GM18498 (cell line): Measurements from ENCODE around the gene ATXN2.

Experiments
- ATAC-seq: cut with Tn5 transposase; IDR thresholded peaks from one replicate; pipeline ENCODE4 v1.9.1; 2021; ENCODE audit warnings: mild to moderate bottlenecking, moderate library complexity; ENCODE audit not compliant: unreplicated experiment

Gene ATXN2

GRCh38 chr12:111440631-111441030 lies 158.5 kb downstream of the ATXN2 start:
- no peak for ATAC-seq

GRCh38 chr12:111440152-111440551 lies 159.0 kb downstream of the ATXN2 start:
- no peak for ATAC-seq

DNA sequence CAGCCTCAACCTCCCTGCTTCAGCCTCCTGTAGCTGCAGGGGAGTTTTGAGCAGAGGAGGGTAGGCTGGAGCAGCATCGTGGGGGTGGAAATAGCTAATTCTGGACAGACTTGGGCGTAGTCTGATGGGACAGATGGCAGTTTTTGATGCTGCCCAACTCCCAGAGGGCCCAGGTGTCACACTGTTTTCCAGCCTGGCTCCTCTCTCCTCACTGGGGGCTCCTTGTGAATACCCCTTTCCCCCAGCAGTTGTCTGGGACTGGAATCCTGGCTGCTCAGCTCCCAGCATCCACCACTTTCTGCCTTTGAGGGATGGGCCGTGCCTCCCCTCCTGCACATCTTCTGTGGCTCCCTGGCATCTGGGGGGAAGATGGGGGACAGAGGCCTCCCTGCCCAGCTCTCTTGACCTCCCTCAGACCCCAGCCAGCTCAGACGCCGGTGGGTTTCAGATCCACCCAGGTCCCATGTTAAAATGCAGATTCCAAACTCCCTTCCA lies 159.4 kb downstream of the ATXN2 start:
- ATAC-seq, result no peak

DNA sequence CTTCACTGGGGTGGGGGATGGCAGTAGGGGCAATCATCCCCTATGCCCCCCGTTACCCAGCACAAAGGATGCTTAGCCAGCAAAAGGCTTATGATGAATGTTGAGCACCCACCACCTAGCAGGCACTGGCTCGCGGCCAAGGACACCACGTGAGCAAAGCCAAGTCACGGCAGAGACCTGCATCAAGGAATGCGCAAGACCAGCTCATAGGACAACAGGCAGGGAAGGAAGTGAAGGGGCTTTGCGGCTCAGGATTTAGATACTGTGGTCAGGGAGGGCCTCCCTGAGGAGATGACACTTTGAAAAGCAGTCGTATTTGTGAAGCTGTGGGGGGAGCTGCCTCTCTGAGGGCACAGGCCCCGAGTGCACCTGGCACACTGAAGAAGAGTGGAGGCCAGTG lies 160.6 kb downstream of the ATXN2 start:
- ATAC-seq, result no peak

- ATAC-seq, result no peak
These were observed 161.2 kb downstream of the ATXN2 start for GRCh38 chr12:111437816-111438454.

- ATAC-seq, result no peak
These were observed 162.3 kb downstream of the ATXN2 start for GRCh38 chr12:111436811-111437210.

DNA sequence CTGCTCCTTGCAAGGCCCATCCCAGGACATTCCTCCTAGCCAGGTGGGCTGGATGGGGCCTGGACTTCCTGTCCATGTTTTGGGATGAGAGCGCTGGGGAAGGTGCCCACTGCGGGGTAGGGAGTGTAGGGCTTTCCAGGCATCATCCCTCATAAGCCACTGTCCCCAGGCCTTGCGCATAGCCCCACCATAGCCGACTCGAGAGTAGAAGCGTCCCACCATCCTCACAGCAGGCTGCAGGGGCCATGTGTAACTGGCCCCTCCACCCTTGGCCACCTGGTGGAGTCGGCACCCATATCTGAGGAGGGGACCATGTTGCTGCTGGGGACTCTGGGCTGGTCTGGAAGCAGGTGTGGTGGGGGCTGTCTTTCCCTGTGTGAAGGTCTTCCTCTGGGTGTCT lies 162.8 kb downstream of the ATXN2 start:
- no peak for ATAC-seq

GRCh38 chr12:111435661-111436201 lies 163.4 kb downstream of the ATXN2 start:
- ATAC-seq, result no peak

DNA sequence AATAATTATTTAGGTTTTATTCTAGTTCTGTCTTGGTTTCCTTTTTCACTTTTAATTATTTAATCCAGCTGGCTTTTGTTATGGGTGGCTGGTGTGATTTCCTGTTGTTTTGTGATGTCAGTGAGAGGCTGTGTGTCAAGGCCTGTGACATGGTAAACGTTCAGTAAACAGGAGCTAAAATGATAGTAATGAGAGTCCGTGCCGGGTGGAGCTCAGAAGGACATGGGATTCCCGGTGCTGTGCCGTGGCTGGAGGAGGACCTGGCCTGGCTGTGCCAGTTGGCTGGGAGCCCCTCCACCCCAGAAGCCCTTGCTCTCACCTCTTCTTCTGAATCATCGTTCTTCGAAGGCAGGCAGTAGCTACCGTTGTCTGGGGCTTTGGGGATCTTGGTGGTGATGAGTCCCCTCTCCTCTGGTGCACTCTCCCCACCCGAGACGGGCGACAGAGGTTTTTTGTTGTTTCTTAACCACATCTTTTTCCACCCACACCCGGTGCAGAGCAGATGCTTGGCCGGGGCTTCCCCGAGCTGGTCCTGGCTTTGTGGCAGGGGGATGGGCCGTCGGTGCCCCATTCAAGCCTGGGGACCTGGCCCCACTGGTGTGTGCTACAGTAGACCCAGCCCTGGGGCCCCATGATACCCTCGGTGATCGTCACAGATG lies 164.3 kb downstream of the ATXN2 start:
- peak; percentile 72 for ATAC-seq

DNA sequence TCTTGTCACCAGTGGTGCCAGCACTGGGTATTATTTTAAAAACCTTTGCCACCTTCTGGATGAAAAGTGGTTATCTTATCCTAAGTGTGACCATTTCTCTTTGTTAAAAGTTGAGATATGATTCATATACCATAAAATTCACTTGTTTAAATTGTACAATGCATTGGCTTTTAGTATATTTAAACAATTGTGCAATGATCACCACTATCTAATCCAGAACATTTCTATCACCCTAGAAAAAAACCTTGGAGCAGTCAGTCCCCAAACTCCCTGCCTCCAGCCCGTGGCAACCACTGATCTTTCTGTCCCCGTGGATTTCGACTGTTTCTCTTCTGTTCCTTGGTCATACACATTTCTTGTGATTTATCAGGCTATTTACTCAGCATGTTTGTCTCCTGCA lies 165.1 kb downstream of the ATXN2 start:
- no peak for ATAC-seq

DNA sequence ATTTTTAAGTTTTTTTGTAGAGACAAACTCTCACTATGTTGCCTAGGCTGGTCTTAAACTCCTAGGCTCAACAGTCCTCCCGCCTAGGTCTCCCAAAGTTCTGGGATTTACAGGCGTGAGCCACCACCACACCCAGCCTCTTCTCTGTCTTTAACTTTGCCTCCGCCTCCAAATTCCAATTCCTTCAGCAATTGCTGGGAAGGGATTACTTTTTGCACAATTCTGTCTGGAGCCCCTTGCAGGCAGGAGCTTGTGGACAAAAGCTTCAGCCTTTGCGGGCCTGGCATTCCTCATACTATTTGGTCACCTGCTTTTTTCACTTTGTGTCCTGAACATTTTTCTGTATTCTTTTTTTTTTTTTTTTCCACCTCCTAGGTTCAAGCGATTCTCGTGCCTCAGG lies 167.3 kb downstream of the ATXN2 start:
- ATAC-seq, result no peak

- no peak for ATAC-seq
These were observed 168.4 kb downstream of the ATXN2 start for GRCh38 chr12:111430433-111431353.

- no peak for ATAC-seq
These were observed 169.2 kb downstream of the ATXN2 start for GRCh38 chr12:111429828-111430432.

GRCh38 chr12:111428728-111429175 lies 170.4 kb downstream of the ATXN2 start:
- ATAC-seq, result no peak

DNA sequence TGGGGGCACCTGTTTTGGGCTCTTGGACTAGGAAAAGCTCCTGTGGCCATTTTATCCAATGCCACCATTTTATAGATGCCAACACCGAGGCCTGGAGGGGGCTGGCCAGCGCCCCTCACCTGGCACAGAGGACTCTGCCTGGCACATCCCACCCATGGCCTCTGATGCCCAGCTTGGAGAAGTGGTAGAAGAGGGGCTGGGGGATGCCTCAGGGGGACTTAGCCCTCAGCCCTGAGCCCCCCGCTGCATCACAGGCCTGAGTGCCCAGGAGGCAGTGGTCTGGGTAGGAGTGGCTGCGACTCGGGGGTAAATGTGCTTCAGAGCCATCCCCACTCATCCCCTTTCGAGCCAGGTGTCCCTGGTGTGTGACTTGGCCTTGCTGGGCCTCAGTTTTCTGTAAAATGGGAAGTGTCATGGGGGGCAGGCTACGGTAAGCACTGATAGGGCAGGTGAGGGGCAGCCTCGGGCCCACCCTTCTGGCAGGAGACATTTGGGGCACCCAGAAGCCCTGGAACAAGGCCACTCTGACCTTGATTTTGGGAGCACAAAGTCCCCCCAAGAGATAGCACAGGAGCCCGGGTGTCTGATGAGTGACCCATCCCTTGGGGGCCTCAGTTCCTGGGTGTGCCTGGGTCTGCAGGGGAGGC lies 170.9 kb downstream of the ATXN2 start:
- no peak for ATAC-seq

DNA sequence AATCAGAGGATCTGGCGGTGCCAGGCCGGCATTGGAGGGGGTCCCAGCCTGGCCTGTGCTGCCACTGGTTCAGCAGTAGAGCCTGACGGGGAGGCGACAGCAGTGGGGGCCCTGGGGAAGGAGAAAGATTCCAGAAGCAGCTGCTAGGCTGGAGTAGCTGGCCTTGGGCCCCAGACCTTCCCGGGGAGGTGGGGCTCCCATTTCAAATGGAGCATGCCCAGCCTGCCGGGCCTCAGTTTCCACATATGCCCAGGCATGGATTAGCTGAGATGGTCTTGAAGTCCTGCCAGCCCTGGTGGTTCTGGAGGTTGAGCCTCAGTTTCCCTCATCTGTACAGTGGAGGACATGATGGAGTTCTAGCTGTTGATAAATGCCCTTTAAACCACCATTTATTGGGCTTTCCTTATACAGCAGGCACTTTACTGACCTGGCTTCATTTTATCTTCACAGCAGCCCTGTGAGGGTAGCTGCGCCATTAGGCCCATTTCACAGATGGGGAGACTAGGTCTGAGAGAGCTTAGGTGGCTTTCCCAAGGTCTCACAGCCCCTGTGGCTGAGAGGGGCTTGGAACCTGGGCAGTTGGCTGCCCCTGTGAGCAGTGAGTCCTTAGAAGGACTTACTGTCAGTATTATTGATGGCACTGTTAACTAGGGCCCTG lies 171.6 kb downstream of the ATXN2 start:
- ATAC-seq, result no peak

GRCh38 chr12:111426344-111427185 lies 172.6 kb downstream of the ATXN2 start:
- no peak for ATAC-seq

DNA sequence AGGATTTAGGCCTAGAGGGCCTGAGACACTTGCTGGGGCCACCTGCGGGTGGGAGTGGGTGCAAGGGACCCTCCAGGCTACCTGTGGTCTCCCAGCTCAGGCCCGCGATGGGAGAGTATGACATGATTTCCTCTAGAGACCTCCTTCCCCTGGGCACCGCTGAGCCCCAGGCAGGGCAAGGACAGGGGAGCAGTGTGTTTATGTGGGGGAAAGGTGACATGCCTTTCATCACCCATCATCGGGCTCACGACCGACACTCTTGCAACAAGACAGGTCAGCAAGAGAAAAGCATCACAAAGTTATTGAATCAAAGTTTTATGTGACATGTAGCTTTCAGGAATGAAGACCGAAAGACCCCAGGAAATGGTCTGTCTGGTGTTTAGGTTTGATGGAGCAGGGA lies 173.5 kb downstream of the ATXN2 start:
- no peak for ATAC-seq

DNA sequence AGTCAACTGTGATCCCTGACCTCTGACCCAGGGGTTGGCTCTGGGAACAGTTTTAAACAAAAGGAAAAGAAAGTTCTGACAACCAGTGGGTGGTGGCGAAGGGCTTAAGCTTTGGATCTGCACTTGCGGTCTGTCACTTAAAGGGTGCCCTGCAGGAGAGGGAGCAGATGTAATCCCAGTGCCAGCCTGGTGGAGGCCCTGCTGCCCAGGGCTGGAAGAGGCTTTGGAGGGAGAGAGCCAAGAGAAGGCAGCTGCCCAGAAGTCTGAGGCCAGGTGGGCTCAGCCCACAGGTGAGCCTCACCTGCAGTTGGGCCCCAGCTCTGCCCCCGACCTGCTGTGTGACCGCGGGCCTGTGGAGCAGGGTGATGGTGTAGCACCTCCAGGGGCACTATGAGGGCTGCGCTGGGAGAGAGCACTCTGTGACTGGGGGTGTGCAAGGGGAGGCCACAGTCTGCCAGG lies 174.3 kb downstream of the ATXN2 start:
- no peak for ATAC-seq
